HG03432 (cell line): ENCODE measurements around the gene ZNF750.

Experiments used
- ATAC-seq: cut with Tn5 transposase; IDR thresholded peaks from one replicate; pipeline ENCODE4 v1.9.1; 2021; ENCODE audit warnings: mild to moderate bottlenecking, moderate library complexity; ENCODE audit not compliant: unreplicated experiment

The ZNF750 gene

DNA sequence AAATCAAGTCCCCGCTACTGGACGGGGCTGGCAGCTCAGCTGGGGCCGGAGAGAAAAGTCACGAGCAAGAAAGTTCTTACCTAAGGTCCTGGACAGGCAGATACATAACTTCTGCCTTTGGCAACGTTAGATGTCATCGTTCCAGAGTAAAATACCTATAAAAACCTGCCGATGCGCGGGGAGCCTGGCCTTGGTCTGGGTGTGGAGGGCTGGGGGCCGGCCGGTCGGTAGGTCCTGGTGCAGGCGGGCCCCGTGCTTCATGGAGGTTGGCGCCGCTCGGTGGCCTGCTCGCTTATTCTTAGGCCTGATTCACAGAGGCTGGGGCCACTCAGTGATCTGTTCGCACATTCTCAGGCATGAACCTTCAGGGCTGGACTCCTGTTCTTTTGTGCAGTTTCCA lies 33.7 kb upstream of the ZNF750 start:
- ATAC-seq: no peak

DNA sequence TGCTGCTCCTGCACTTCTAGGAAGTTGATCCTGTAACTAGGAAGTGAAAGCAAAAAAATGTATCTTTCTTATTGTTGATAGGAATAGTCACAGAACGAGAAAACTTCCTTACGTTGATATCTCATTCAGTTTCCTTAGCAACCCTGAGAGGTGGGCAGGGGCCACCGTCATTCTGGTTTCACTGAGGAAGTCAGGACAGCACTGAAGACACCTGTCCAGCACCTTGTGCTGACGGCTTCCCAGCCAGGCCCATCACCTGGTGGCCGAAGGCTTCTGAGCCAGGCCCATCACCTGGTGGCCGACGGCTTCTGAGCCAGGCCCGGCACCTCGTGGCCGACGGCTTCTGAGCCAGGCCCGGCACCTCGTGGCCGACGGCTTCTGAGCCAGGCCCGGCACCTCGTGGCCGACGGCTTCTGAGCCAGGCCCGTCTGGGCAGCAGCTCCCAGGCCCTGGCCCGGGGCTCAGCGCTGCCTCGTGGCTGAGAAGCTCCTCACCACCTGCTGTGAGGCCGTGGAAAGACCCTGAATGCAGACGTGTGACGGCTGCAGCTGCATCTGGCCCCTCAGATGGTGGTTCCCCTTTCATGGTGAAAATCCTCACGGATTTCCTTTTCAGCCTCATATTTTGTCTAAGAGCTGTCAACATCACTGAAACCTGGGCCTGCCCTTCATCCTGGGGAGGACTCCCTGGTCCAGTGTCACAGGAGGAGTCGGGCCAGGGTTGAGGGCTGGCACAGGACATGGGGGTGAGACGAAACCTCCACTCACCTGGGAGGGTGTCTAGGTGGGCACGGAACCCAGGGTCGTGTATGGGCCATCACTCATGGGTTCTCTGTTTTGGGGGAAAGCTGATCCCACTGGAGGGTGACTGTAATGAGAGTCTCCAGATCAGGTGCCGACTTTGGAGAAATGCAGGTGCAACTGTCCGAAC lies 33.0 kb upstream of the ZNF750 start:
- no peak for ATAC-seq

GRCh38 chr17:82871776-82872561 lies 32.1 kb upstream of the ZNF750 start:
- ATAC-seq: no peak

DNA sequence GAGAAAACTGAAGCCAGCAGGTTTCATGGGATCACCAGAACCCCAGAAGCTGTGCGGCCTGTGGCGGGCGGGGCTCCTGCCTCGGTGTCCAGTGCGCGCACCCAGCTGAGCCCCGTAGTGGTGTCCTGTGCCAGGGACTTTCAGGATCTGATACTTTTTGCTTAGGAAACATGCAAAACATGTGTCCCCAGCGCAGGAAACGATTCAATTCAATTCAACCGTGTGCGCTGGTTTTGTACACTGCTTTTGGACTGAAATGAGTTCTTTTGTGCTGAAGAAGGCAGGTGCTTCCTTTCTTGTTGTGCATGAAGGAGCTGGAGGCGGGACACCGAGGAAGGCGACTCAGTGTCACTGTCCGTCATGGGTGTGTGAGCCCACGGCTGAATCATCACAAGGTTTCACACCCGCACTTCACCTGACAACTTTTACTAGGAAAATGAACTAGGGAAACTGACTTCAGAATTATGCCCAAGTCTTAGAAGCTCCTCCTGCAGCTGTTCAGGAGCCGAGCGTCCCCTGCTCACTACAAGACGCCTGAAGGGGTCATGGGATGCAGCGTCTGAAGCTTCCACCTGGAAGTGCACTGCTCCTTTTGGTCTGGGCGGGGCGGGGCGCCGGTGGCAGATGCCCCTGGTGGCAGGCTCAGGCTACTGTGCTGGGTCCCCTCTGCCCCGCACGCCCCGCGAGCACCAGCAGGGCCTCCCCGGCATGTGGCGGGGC lies 31.4 kb upstream of the ZNF750 start:
- peak; percentile 71 for ATAC-seq

DNA sequence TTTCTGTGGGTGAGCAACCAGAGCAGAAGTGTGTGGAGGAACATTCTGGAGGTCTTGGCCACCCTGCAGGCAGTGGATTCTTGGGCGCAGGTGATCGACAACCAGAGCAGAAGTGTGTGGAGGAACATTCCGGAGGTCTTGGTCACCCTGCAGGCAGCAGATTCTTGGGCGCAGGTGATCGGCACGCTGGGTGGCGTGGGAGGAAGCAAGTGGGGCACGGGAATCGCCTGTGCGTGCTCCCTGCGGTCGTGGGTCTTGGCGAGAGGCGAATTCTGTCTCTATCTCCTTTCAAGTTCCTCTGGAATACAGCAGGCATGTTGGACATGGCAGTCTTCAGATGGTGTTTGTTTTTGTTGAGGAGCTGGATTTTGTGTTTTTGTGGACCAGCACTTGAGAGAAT lies 30.7 kb upstream of the ZNF750 start:
- ATAC-seq: no peak

DNA sequence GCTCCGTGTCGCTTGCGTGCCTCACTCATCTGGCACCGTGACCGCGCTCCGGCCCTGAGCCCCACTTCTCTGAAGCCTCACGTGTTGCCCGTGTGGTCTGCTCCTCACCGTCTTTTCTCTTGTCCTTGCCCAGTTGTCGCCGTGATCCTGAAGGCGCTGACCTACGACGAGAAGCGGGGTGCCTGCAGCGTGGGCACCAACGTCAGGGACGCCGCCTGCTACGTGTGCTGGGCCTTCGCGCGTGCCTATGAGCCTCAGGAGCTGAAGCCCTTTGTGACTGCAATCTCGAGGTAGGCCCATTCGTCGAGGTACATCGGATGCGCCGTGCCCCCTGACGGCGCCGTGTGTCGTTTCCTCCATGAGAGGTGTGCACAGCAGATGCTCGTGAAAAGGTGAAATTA lies 30.3 kb upstream of the ZNF750 start:
- ATAC-seq: no peak

- no peak for ATAC-seq
These were observed 29.7 kb upstream of the ZNF750 start for GRCh38 chr17:82869536-82869935.

DNA sequence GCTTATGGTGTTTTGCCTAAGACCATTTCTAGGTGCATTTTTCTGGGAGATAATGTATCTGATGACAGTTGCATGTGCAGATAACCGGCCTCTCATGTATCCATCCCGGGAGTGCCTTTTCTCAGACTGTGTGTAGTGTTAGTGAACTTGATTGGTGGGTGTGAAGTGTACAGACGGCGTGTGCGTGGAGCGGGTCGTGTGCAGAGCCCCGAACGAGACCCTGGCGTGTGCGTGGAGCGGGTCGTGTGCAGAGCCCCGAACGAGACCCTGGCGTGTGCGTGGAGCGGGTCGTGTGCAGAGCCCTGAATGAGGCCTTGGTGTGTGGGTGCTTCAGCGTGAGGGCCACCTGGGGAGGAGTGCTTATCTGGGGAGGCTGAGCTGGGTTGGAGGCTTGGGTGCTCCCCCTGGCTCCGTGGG lies 28.9 kb upstream of the ZNF750 start:
- no peak for ATAC-seq

DNA sequence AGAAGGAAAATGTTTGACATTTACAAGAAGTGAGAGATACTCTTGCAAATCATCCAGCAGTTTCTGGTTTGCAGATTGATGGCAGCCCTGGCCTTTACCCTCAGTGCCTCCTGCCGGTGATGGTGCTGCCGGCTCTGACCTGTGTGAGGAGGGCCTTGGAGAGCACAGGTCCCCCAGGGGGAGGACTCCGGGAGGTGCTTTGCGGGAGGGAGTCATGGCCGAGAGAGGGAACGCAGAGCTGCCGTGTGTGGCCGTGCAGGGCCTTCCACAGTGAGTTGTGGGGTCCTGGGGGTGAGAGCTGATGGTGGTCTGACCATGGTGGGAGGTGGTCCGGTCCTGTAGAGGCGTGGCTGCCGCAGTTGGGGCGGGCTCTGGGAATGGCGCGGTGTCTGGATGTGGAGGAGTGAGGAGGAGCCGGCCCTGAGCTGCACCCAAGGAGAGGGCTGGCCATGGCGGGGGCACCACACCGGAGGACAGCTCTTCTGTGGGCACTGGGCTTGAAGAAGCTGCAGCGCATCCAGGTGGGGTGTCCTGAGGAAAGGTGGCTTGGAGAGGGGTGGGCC lies 28.0 kb upstream of the ZNF750 start:
- no peak for ATAC-seq

GRCh38 chr17:82866590-82867191 lies 26.9 kb upstream of the ZNF750 start:
- no peak for ATAC-seq

GRCh38 chr17:82865774-82866395 lies 26.1 kb upstream of the ZNF750 start:
- no peak for ATAC-seq

GRCh38 chr17:82865274-82865673 lies 25.5 kb upstream of the ZNF750 start:
- ATAC-seq: no peak

DNA sequence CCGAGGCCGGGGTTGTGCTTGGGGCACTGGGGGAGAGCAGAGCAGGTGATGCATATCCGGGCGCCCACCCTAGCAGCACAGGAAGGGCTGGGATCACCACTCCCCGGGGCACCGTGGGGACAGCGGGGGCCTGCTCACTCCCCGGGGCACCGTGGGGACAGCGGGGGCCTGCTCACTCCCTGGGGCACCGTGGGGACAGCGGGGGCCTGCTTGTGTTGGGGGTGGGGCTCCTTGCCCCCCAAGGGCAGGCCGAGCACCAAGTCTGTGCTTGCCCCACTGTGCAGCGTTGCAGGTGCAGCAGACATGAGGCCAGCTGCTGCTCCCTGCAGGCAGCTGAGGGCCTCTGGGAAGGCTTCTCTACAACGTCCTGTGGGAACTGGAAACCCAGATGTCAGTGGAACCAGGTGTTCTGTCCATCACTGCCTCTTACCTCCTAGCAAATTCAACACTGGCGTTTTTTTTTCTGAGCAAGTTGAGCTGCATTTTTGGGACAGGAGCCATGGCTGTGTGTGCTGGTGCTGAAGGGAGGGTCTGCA lies 25.0 kb upstream of the ZNF750 start:
- peak; percentile 6 for ATAC-seq

GRCh38 chr17:82863941-82864712 lies 24.3 kb upstream of the ZNF750 start:
- peak; percentile 76 for ATAC-seq

DNA sequence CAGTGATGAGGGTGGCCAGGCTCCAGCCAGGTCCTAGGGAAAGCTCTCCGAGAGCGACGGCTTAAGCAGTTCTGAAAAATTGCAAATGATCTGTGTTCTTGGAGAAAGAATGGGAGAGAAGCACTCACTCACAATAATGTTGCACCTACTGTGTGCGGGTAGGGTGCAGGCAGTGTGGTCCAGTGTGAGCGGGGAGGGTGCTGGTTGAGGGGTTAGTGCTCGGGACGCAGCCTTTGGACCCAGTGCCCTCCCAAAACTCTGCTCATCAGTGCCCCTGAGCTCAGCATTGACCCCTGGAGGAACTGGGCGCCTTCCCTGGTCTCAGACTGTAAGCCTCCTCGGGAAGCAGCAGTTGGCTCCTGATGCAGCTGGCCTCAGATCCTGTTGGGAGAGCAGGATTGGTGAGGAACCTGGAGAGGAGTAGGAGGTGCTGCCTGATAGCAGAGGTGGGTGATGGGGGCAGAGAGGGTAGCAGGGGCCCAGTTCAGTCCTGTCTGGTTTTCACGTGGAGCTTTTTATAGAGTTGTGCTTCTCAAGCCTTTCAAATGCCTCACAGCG lies 23.6 kb upstream of the ZNF750 start:
- no peak for ATAC-seq

- no peak for ATAC-seq
These were observed 23.0 kb upstream of the ZNF750 start for GRCh38 chr17:82862737-82863382.

DNA sequence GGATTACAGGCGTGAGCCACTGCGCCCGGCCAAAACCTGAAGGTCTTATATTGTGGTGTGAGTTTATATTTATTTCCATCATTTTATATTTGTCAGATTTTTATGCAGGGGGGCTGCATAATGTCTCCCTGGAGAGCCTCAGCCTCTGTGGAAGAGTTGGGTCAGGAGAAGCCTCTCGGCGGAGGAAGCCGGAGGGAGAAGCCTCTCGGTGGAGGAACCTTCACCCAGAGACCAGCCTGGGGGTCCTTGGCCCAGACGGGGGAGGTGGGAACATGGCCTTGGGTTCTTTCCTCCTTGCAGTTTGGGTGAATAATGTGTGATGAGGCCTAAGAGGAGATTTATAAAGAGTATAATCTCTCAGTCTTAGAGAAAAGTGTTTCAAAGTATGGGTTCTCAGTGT lies 22.4 kb upstream of the ZNF750 start:
- ATAC-seq: no peak

DNA sequence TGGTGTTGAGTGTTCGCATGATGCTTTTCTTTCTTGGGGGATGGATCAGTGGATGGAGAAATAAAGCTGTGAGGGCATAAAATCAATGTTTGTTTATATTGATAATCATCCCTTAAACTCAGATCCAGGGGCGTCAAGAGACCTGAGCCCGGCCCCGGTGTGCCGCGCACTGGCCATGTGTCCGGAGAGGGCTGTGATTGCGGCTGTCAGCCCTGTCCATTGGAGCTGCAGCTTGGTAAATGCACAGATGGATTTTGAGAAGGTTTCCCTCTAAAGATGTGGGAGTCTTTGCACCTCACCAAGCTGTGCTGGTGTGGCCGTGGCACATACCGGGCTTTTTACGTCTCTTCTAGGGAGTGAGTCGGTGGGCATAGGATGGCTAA lies 21.6 kb upstream of the ZNF750 start:
- no peak for ATAC-seq
